IMR-90 (cell line): Measurements from ENCODE around the gene CHM. TPM values are rescaled to one million over a fixed set of nuclear protein-coding genes. Genes with fewer than 3 reads are reported as not detected.

Source experiments
- ATAC-seq: fragments of 200-7000 bp; cut with Tn5 transposase; 2 replicates; pipeline ENCODE4 v1.9.1; 2020; ENCODE audit warnings: low read depth, mild to moderate bottlenecking, moderate library complexity
- BruUV-seq: library from RNA; stranded (reverse); fragments of 400-500 nt; replicated peaks from 2 replicates; lab custom pipeline; 2021; lab: Mats Ljungman, UMichigan
- CTCF ChIA-PET: fragments of 300-600 bp; formaldehyde crosslinking; extraction: SDS; loops from one replicate; lab custom pipeline; 2021; ENCODE audit warnings: antibody characterized with exemption; lab: Yijun Ruan, JAX
- POLR2A ChIA-PET: fragments of 300-600 bp; sonication (Branson Sonifier 250); formaldehyde crosslinking; loops from one replicate; lab custom pipeline; 2022; ENCODE audit warnings: antibody characterized with exemption; ENCODE audit not compliant: unreplicated experiment; lab: Charles Lee
- DNase-seq: peaks from one replicate; pipeline ENCODE4 v3.0.0; 2013
- H2AFZ ChIP-seq: replicated peaks from 2 replicates; pipeline ENCODE3; 2013; ENCODE audit warnings: low read length, mild to moderate bottlenecking; ENCODE audit not compliant: poor library complexity
- H2AK5ac ChIP-seq: 2 replicates; pipeline ENCODE4 v1.6.1; 2013; ENCODE audit warnings: low read depth, low read length, inconsistent platforms
- H2AK9ac ChIP-seq: replicated peaks from 2 replicates; pipeline ENCODE3; 2013; ENCODE audit warnings: mild to moderate bottlenecking, low read depth, low read length, moderate library complexity; ENCODE audit not compliant: poor library complexity
- H2BK120ac ChIP-seq: 2 replicates; pipeline ENCODE4 v1.6.1; 2013; ENCODE audit warnings: low read depth, low read length, inconsistent platforms
- H2BK15ac ChIP-seq: 3 replicates; pipeline ENCODE4 v1.6.1; 2013; ENCODE audit warnings: low read depth, low read length, inconsistent platforms
- H2BK20ac ChIP-seq: 2 replicates; pipeline ENCODE4 v1.6.1; 2013; ENCODE audit warnings: low read depth, mild to moderate bottlenecking, inconsistent platforms, low read length, moderate library complexity
- H2BK5ac ChIP-seq: 2 replicates; pipeline ENCODE4 v1.6.1; 2013; ENCODE audit warnings: mild to moderate bottlenecking, low read depth, low read length, inconsistent platforms; ENCODE audit not compliant: poor library complexity, severe bottlenecking
- H3K14ac ChIP-seq: replicated peaks from 2 replicates; pipeline ENCODE4 v1.6.1; 2013; ENCODE audit warnings: low read depth, low read length, inconsistent platforms
- H3K18ac ChIP-seq: 2 replicates; pipeline ENCODE4 v1.6.1; 2013; ENCODE audit warnings: low read depth, low read length, control low read depth
- H3K23ac ChIP-seq: 2 replicates; pipeline ENCODE4 v1.6.1; 2013; ENCODE audit warnings: low read depth, low read length, inconsistent platforms
- H3K27ac ChIP-seq: 2 replicates; pipeline ENCODE4 v1.5.1; 2013; ENCODE audit warnings: mild to moderate bottlenecking, control low read depth, low read length; ENCODE audit not compliant: insufficient read depth
- H3K27me3 ChIP-seq: 2 replicates; pipeline ENCODE4 v1.6.1; 2013; ENCODE audit warnings: low read length; ENCODE audit not compliant: control insufficient read depth, insufficient read depth
- H3K36me3 ChIP-seq: 2 replicates; pipeline ENCODE4 v1.6.1; 2013; ENCODE audit warnings: low read length, mixed read lengths; ENCODE audit not compliant: control insufficient read depth, insufficient read depth
- H3K4ac ChIP-seq: 2 replicates; pipeline ENCODE4 v1.6.1; 2013; ENCODE audit warnings: low read depth, low read length, inconsistent platforms
- H3K4me1 ChIP-seq: 2 replicates; pipeline ENCODE4 v1.6.1; 2013; ENCODE audit warnings: low read length, mixed read lengths; ENCODE audit not compliant: control insufficient read depth, insufficient read depth
- H3K4me2 ChIP-seq: 2 replicates; pipeline ENCODE4 v1.6.1; 2013; ENCODE audit warnings: low read depth, mild to moderate bottlenecking, control low read depth, low read length, moderate library complexity
- H3K4me3 ChIP-seq: 2 replicates; pipeline ENCODE4 v1.5.1; 2013; ENCODE audit warnings: low read depth, mild to moderate bottlenecking, control low read depth, low read length, moderate library complexity; ENCODE audit not compliant: insufficient read depth
- H3K56ac ChIP-seq: 2 replicates; pipeline ENCODE4 v1.6.1; 2013; ENCODE audit warnings: low read length, inconsistent platforms; ENCODE audit not compliant: insufficient read depth; ENCODE audit errors: extremely low read depth
- H3K79me1 ChIP-seq, 2 experiments: 2 replicates each; pipeline ENCODE4 v1.6.1; 2013; ENCODE audit warnings: low read length in 2 of 2, inconsistent platforms in 1 of 2, low read depth in 1 of 2
- H3K9ac ChIP-seq: 2 replicates; pipeline ENCODE4 v1.6.1; 2013; ENCODE audit warnings: low read depth, low read length, control low read depth
- H3K9me1 ChIP-seq: 2 replicates; pipeline ENCODE4 v1.6.1; 2013; ENCODE audit warnings: low read length, inconsistent platforms; ENCODE audit not compliant: insufficient read depth
- H3K9me3 ChIP-seq: 2 replicates; pipeline ENCODE4 v1.6.1; 2013; ENCODE audit warnings: low read length; ENCODE audit not compliant: control insufficient read depth, insufficient read depth
- H4K20me1 ChIP-seq: 2 replicates; pipeline ENCODE4 v1.6.1; 2013; ENCODE audit warnings: low read length, inconsistent platforms; ENCODE audit not compliant: insufficient read depth
- H4K5ac ChIP-seq: 2 replicates; pipeline ENCODE4 v1.6.1; 2013; ENCODE audit warnings: mild to moderate bottlenecking, low read depth, low read length, control low read depth
- H4K8ac ChIP-seq, 2 experiments: 2 replicates each; pipeline ENCODE4 v1.6.1; 2013; ENCODE audit warnings: low read depth in 2 of 2, low read length in 2 of 2, control low read depth in 1 of 2, inconsistent platforms in 1 of 2
- H4K91ac ChIP-seq: 2 replicates; pipeline ENCODE4 v1.6.1; 2013; ENCODE audit warnings: low read depth, low read length, inconsistent platforms; ENCODE audit not compliant: insufficient read depth
- BHLHE40 ChIP-seq: fragments of 150-350 bp; IDR thresholded peaks from 2 replicates; pipeline ENCODE4 v1.6.1; 2016; ENCODE audit warnings: mild to moderate bottlenecking, low read depth, low read length
- CEBPB ChIP-seq: IDR thresholded peaks from 2 replicates; pipeline ENCODE4 v1.6.1; 2012; ENCODE audit warnings: low read depth, low read length, improper control_type of control experiment
- CHD1 ChIP-seq: IDR thresholded peaks from 2 replicates; pipeline ENCODE4 v1.6.1; 2012; ENCODE audit warnings: low read depth, low read length, improper control_type of control experiment
- CTCF ChIP-seq: conservative IDR thresholded peaks from 2 replicates; pipeline ENCODE4 v1.5.1; 2012; ENCODE audit warnings: mild to moderate bottlenecking, low read depth, low read length, improper control_type of control experiment
- ELK1 ChIP-seq: fragments of 150-350 bp; IDR thresholded peaks from 2 replicates; pipeline ENCODE4 v1.6.1; 2016; ENCODE audit warnings: low read depth, mild to moderate bottlenecking, low read length, moderate library complexity, borderline replicate concordance
- FOS ChIP-seq: fragments of 150-350 bp; IDR thresholded peaks from 2 replicates; pipeline ENCODE4 v1.6.1; 2016; ENCODE audit warnings: low read depth, low read length
- MAFK ChIP-seq: IDR thresholded peaks from 2 replicates; pipeline ENCODE4 v1.6.1; 2012; ENCODE audit warnings: low read depth, low read length, improper control_type of control experiment
- MAZ ChIP-seq: IDR thresholded peaks from 2 replicates; pipeline ENCODE4 v1.6.1; 2012; ENCODE audit warnings: low read depth, mild to moderate bottlenecking, low read length, improper control_type of control experiment, moderate library complexity, borderline replicate concordance
- MXI1 ChIP-seq: IDR thresholded peaks from 2 replicates; pipeline ENCODE4 v1.6.1; 2012; ENCODE audit warnings: low read depth, mild to moderate bottlenecking, low read length, moderate library complexity, borderline replicate concordance
- NFE2L2 ChIP-seq: fragments of 150-350 bp; IDR thresholded peaks from 2 replicates; pipeline ENCODE4 v1.6.1; 2016; ENCODE audit warnings: low read depth, mild to moderate bottlenecking, low read length
- POLR2A ChIP-seq: IDR thresholded peaks from 2 replicates; pipeline ENCODE4 v1.6.1; 2012; ENCODE audit warnings: mild to moderate bottlenecking, low read depth, low read length
- RAD21 ChIP-seq: IDR thresholded peaks from 2 replicates; pipeline ENCODE4 v1.6.1; 2012; ENCODE audit warnings: low read length, improper control_type of control experiment
- RCOR1 ChIP-seq: IDR thresholded peaks from 2 replicates; pipeline ENCODE4 v1.6.1; 2012; ENCODE audit warnings: mild to moderate bottlenecking, low read length, improper control_type of control experiment; ENCODE audit not compliant: insufficient replicate concordance
- RFX5 ChIP-seq: IDR thresholded peaks from 2 replicates; pipeline ENCODE4 v1.8.0; 2012; ENCODE audit warnings: low read depth, mild to moderate bottlenecking, low read length, moderate library complexity
- SMC3 ChIP-seq: fragments of 150-350 bp; IDR thresholded peaks from 2 replicates; pipeline ENCODE4 v1.6.1; 2016; ENCODE audit warnings: low read depth, mild to moderate bottlenecking, antibody characterized with exemption, low read length, moderate library complexity
- USF2 ChIP-seq: fragments of 150-350 bp; IDR thresholded peaks from 2 replicates; pipeline ENCODE4 v1.6.1; 2017; ENCODE audit warnings: mild to moderate bottlenecking, antibody characterized with exemption, low read length, low read depth
- WGBS, 2 experiments: methylation state at CpG; one replicate each; pipeline versions ENCODE4 v1.1.5 to v1.1.7; 2013; ENCODE audit warnings: missing lambda C conversion rate in 2 of 2; ENCODE audit not compliant: insufficient read length in 1 of 2; ENCODE audit errors: extremely low coverage in 2 of 2; 5-methylcytosine and 5-hydroxymethylcytosine counted together
- dilution Hi-C: fragments of 300-500 bp; cut with HindIII; formaldehyde crosslinking; loops from one replicate; pipeline ENCODE4 v1.14.3; 2018; ENCODE audit warnings: low sequenced_read_pairs; ENCODE audit not compliant: unreplicated experiment
- in situ Hi-C: fragments of 300-500 bp; cut with MboI; formaldehyde crosslinking; loops from 3 replicates; pipeline ENCODE4 v1.14.3; 2019; ENCODE audit warnings: low sequenced_read_pairs, inconsistent platforms, mixed read lengths
- intact Hi-C: fragments of 100-400 bp; cut with micrococcal nuclease; formaldehyde crosslinking; loops from 2 replicates; pipeline ENCODE4 v1.10.0; 2022
- polyA plus RNA-seq, 3 experiments: library from polyadenylated mRNA; depleted of rRNA; stranded (reverse); fragments of >200 nt; gene quantifications; 2 replicates each; pipeline ENCODE4 v1.2.3, GENCODE V29; 2012; ENCODE audit warnings: low replicate concordance in 1 of 3
- total RNA-seq: library from RNA; depleted of rRNA; stranded (reverse); fragments of >200 nt; gene quantifications from 2 replicates; pipeline ENCODE4 v1.2.3, GENCODE V29; 2012

The CHM gene
- total and polyA plus RNA-seq, 2 of the 4 experiments (the other 2 are of a cell fraction): 11.9 to 21.7 TPM

- in situ Hi-C loops (no loop called here), intact Hi-C loops (no loop called here), dilution Hi-C loops (no loop called here)
- Histone ChIP-seq H3K9me1 (no peaks in the 10 kb centered on the region), H2AK5ac (no peak overlapping the region), H3K4me2 (no peak overlapping the region), H3K14ac (no peak overlapping the region), H4K20me1 (no peaks in the 10 kb centered on the region), H3K23ac (no peak overlapping the region), H3K18ac (no peak overlapping the region), H2BK15ac (no peak overlapping the region), H3K27ac (no peak overlapping the region), H3K4ac (no peak overlapping the region), H2BK20ac (no peak overlapping the region), H4K5ac (no peak overlapping the region), H3K4me1 (no peaks in the 10 kb centered on the region), H3K56ac (no peak overlapping the region), H2BK5ac (no peak overlapping the region), H3K27me3 (no peaks in the 10 kb centered on the region), H3K9me3 (no peaks in the 10 kb centered on the region), H3K4me3 (no peak overlapping the region), H2BK120ac (no peak overlapping the region), H3K79me1 (no peaks in the 10 kb centered on the region), H3K36me3 (no peaks in the 10 kb centered on the region), H4K91ac (no peak overlapping the region), H4K8ac (no peak overlapping the region), H2AFZ (no peak overlapping the region), H2AK9ac (no peak overlapping the region), H3K9ac (no peak overlapping the region)
- ATAC-seq (no peak), DNase-seq (no peak)
- no peak for TF ChIP-seq CTCF
- no peak for TF ChIP-seq BHLHE40
- TF ChIP-seq CHD1: no peak
- TF ChIP-seq USF2: no peak
- no peak for TF ChIP-seq MXI1
- no peak for TF ChIP-seq ELK1
- TF ChIP-seq RCOR1: no peak
- no peak for TF ChIP-seq MAZ
- no peak for TF ChIP-seq RFX5
- TF ChIP-seq SMC3: no peak
- TF ChIP-seq CEBPB: no peak
- TF ChIP-seq POLR2A: no peak
- TF ChIP-seq FOS: no peak
- no peak for TF ChIP-seq NFE2L2
- TF ChIP-seq MAFK: no peak
- no peak for TF ChIP-seq RAD21
- POLR2A ChIA-PET: no interaction called here
- 50% methylated on average over 2 of the region's 5 CpGs; no CpG with 5 or more reads in 1 of the 2 experiments for WGBS, 2 experiments
- BruUV-seq: no TSS peak
- CTCF ChIA-PET: no interaction called here
Observed at GRCh38 chrX:85828771-85829170, 218.6 kb downstream of the CHM start.
